ENCODE results near the gene ADAT3. TPM values are rescaled to one million over a fixed set of nuclear protein-coding genes. Genes with fewer than 3 reads are reported as not detected.
A peak's percentile ranks its signal among the peaks of the same experiment; 100 is the strongest.

ADAT3 gene
- polyA plus RNA-seq, 2 of the 4 experiments (the other 2 are of a cell fraction), result 0.66 to 5.6 TPM

GRCh38 chr19:1872807-1873523 is 32.2 kb upstream of the ADAT3 start:
- POLR2A ChIA-PET, result no interaction called here
- 98% methylated on average over 5 of the region's 25 CpGs for WGBS (ENCODE audit: missing lambda C conversion rate)
- H3K9me3 ChIP-seq, result no peaks in the 10 kb centered on the region

GRCh38 chr19:1873524-1874473 is 31.4 kb upstream of the ADAT3 start:
- WGBS (ENCODE audit: missing lambda C conversion rate), result 87% methylated on average over 23 of the region's 29 CpGs
- H3K27ac ChIP-seq, result no peak overlapping the region; a peak in 1 of 6 replicates
- CTCF ChIA-PET, result interaction anchor here (2.7 kb wide), 1 partner anchor 9 kb away, joined by 10 read pairs; no protein-coding TSS in a partner anchor
- H3K4me2 ChIP-seq, result peak overlapping the region; percentile 100
- H3K4me1 ChIP-seq, result peaks cover 14% of the 10 kb centered on the region
- DNase-seq (ENCODE audit: low read depth in 1 of 2, low spot score in 1 of 2) (no peak), ATAC-seq (no peak), FAIRE-seq (no peak)
- peak overlapping the region; percentile 88 for H3K4me3 ChIP-seq
- TF ChIP-seq ATOH8 (CRISPR knock-in tag; IDR thresholded peaks at IDR 0.05; ENCODE audit: low read depth), result no peak
- no peak for TF ChIP-seq PBX3 (IDR thresholded peaks at IDR 0.05)
- no peak for TF ChIP-seq HOXB13 (CRISPR knock-in tag; IDR thresholded peaks at IDR 0.05; ENCODE audit: low read depth)
- TF ChIP-seq KDM1A (IDR thresholded peaks at IDR 0.05; ENCODE audit: low read depth), result no peak
- no peak for TF ChIP-seq EHF (CRISPR knock-in tag; IDR thresholded peaks at IDR 0.05)
- no peak for TF ChIP-seq MAX (IDR thresholded peaks at IDR 0.05)
- no peak for TF ChIP-seq RNF2 (IDR thresholded peaks at IDR 0.05; ENCODE audit: borderline replicate concordance, low read depth)
- no peak for TF ChIP-seq MAZ (IDR thresholded peaks at IDR 0.05; ENCODE audit: borderline replicate concordance, low read depth, low read length)
- TF ChIP-seq KDM5A (IDR thresholded peaks at IDR 0.05), result no peak
- H3K9me3 ChIP-seq, result no peaks in the 10 kb centered on the region
- POLR2A ChIA-PET, result no interaction called here

More at GRCh38 chr19:1872807-1873523, 32.2 kb upstream of the ADAT3 start:
- FAIRE-seq (no peak), DNase-seq (ENCODE audit: low read depth in 1 of 2, low spot score in 1 of 2) (no peak), ATAC-seq (no peak)
- CTCF ChIA-PET, result no interaction called here
- TF ChIP-seq NR3C1 (IDR thresholded peaks at IDR 0.05) (no peak), JUNB (IDR thresholded peaks at IDR 0.05) (no peak), CHD2 (IDR thresholded peaks at IDR 0.05; ENCODE audit: low read length, partially characterized antibody) (no peak), CHD4 (IDR thresholded peaks at IDR 0.05; ENCODE audit: borderline replicate concordance) (no peak), FOSB (CRISPR knock-in tag; IDR thresholded peaks at IDR 0.05) (no peak), ESRRA (IDR thresholded peaks at IDR 0.05; ENCODE audit: borderline replicate concordance, low read length) (no peak), RFX5 (IDR thresholded peaks at IDR 0.05) (no peak), NPAS2 (CRISPR knock-in tag; IDR thresholded peaks at IDR 0.05; ENCODE audit: borderline replicate concordance) (no peak), ZNF302 (CRISPR knock-in tag; IDR thresholded peaks at IDR 0.05) (no peak), MAFK (IDR thresholded peaks at IDR 0.05; ENCODE audit: partially characterized antibody) (no peak)
- Histone ChIP-seq H3K4me3 (no peak overlapping the region), H3K4me1 (peaks cover 14% of the 10 kb centered on the region), H3K27ac (no peak overlapping the region; a peak in 1 of 6 replicates), H3K4me2 (no peak overlapping the region; the same call in 2 of the 3 replicates)
